ENCODE measurements around the gene RFESD.

RFESD gene

DNA sequence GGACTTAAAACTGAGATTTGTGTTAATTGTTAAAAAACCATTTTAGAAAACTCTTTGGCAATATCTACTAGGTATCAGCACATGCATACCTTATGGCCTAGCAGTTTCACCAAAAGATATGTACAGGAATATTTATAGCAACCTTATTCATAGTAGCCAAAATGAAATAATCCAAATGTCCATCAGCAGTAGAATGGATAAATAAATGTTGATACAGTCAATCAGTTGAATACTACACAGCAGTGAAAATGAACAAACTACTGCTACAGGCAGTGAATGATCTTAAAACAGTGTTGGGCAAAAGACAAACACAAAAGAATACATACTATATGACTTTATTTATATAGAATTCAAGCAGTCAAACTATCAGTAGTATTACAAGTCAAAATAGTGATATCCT, 16.4 kb downstream of the RFESD start:
- H4K8ac ChIP-seq (ENCODE audit: low read length), result no peak overlapping the region
- H3K36me3 ChIP-seq (ENCODE audit: control insufficient read depth in 1 of 2, insufficient read depth in 2 of 2, low read depth in 1 of 2, low read length in 2 of 2), result no peaks in the 10 kb centered on the region
- no peak overlapping the region for H3K18ac ChIP-seq (ENCODE audit: low read depth in 1 of 2, low read length in 2 of 2)
- no peak overlapping the region for H3K27ac ChIP-seq (ENCODE audit: low read length, poor library complexity, severe bottlenecking)
- no peak for DNase-seq
- no peak overlapping the region for H2BK120ac ChIP-seq (ENCODE audit: low read depth, low read length)
- H3K4me2 ChIP-seq (ENCODE audit: low read length, poor library complexity, severe bottlenecking), result no peak overlapping the region
- no peak overlapping the region for H3K9ac ChIP-seq (ENCODE audit: low read length)
- no peak overlapping the region for H4K91ac ChIP-seq (ENCODE audit: low read length)
- H3K14ac ChIP-seq (ENCODE audit: low read length in 2 of 2), result no peak overlapping the region
- H3K9me3 ChIP-seq (ENCODE audit: control insufficient read depth, low read length), result no peaks in the 10 kb centered on the region
- H3K4me1 ChIP-seq (ENCODE audit: control insufficient read depth, insufficient read depth, low read depth, low read length), result no peaks in the 10 kb centered on the region
- H3K79me1 ChIP-seq (replicated peaks; ENCODE audit: low read length, poor library complexity, severe bottlenecking), result no peaks in the 10 kb centered on the region
- H2BK12ac ChIP-seq (ENCODE audit: low read length in 2 of 2), result no peak overlapping the region
- no peak overlapping the region for H2BK15ac ChIP-seq (ENCODE audit: low read depth, poor library complexity, severe bottlenecking)
- H3K4me3 ChIP-seq (ENCODE audit: insufficient read depth in 1 of 2, low read depth in 1 of 2, low read length in 2 of 2), result no peak overlapping the region
- no peak overlapping the region for H3K4ac ChIP-seq (ENCODE audit: low read depth in 1 of 2, low read length in 2 of 2)
- no peak overlapping the region for H2AK5ac ChIP-seq (ENCODE audit: low read length, severe bottlenecking)
- no peak overlapping the region for H2BK5ac ChIP-seq (ENCODE audit: low read depth, low read length, poor library complexity, severe bottlenecking)
- H3K23ac ChIP-seq (ENCODE audit: low read length in 2 of 2), result no peak overlapping the region
- H2AFZ ChIP-seq (ENCODE audit: low read depth, low read length), result no peak overlapping the region
- H3K27me3 ChIP-seq (ENCODE audit: control insufficient read depth in 1 of 2, insufficient read depth in 1 of 2, low read length in 2 of 2), result no peaks in the 10 kb centered on the region

DNA sequence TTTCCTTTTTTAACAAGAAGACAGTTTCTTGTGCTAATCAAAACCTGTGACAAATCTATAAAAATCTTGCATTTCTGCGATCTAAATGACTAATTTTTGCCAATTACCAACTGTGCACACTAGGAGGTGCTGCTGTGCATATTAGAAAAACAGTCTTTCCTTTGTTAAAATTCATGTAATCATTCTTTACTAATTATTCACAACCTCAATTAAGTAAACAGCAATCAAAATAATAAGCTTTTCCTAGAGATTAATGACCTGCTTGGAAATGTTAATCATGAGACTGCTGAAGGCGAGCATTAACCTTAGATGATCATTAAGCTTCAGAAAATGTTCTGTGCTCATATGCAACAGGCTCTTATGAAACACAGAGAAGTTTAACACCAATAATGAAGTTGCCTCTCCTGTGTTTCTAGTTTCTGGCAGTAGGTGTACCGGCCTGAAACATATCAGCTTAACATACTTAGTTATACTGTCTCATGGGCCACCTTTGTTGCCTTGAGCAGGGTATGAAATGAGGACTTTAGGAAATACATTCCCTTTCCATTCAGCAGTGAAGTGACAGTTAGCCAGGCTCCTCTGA, 17.7 kb downstream of the RFESD start:
- H2BK120ac ChIP-seq (ENCODE audit: low read depth, low read length), result no peak overlapping the region
- H2BK5ac ChIP-seq (ENCODE audit: low read depth, low read length, poor library complexity, severe bottlenecking), result no peak overlapping the region
- no peak overlapping the region for H4K91ac ChIP-seq (ENCODE audit: low read length)
- no peak overlapping the region for H3K23ac ChIP-seq (ENCODE audit: low read length in 2 of 2)
- no peak overlapping the region for H3K14ac ChIP-seq (ENCODE audit: low read length in 2 of 2)
- H3K27me3 ChIP-seq (ENCODE audit: control insufficient read depth in 1 of 2, insufficient read depth in 1 of 2, low read length in 2 of 2), result no peaks in the 10 kb centered on the region
- H3K18ac ChIP-seq (ENCODE audit: low read depth in 1 of 2, low read length in 2 of 2), result no peak overlapping the region
- no peaks in the 10 kb centered on the region for H3K36me3 ChIP-seq (ENCODE audit: control insufficient read depth in 1 of 2, insufficient read depth in 2 of 2, low read depth in 1 of 2, low read length in 2 of 2)
- no peak overlapping the region for H2BK12ac ChIP-seq (ENCODE audit: low read length in 2 of 2)
- no peak overlapping the region for H3K4me2 ChIP-seq (ENCODE audit: low read length, poor library complexity, severe bottlenecking)
- H2BK15ac ChIP-seq (ENCODE audit: low read depth, poor library complexity, severe bottlenecking), result no peak overlapping the region
- no peaks in the 10 kb centered on the region for H3K79me1 ChIP-seq (replicated peaks; ENCODE audit: low read length, poor library complexity, severe bottlenecking)
- H3K27ac ChIP-seq (ENCODE audit: low read length, poor library complexity, severe bottlenecking), result no peak overlapping the region
- peak overlapping the region; percentile 47 for H3K9ac ChIP-seq (ENCODE audit: low read length)
- no peak overlapping the region for H3K4ac ChIP-seq (ENCODE audit: low read depth in 1 of 2, low read length in 2 of 2)
- H2AFZ ChIP-seq (ENCODE audit: low read depth, low read length), result no peak overlapping the region
- no peaks in the 10 kb centered on the region for H3K4me1 ChIP-seq (ENCODE audit: control insufficient read depth, insufficient read depth, low read depth, low read length)
- no peak overlapping the region for H2AK5ac ChIP-seq (ENCODE audit: low read length, severe bottlenecking)
- peak; percentile 56 for DNase-seq
- H3K4me3 ChIP-seq (ENCODE audit: insufficient read depth in 1 of 2, low read depth in 1 of 2, low read length in 2 of 2), result no peak overlapping the region
- 4% methylated on average over 3 of the region's 3 CpGs for WGBS
- H4K8ac ChIP-seq (ENCODE audit: low read length), result peak overlapping the region; percentile 35
- H3K9me3 ChIP-seq (ENCODE audit: control insufficient read depth, low read length), result no peaks in the 10 kb centered on the region

DNA sequence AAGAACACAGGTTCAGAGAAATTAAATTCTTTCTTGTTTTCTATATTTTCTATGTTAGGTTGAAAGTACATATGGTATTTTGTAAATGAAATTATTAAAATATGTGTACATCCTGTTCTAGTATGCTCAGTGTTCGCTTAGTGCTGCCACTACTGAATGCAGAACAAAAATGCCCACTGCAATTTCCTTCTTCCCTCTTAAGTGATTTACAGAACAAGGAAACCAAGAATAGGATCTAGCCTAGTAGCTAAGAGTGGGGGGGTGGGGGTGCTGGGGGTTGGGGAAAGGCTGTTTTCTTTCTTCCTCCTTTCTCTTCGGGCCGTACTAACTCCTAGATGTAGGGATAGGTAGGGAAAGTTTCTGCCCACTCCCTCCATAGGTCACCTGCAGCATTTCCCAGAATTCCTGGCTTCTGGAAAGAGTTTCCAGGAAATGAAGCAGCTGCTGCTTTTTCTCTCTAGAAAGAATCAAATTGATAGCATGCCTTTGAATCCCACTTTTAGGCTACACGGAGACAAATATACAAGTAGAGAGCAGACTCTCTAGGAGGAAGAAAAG, 20.6 kb downstream of the RFESD start:
- no peak overlapping the region for H3K18ac ChIP-seq (ENCODE audit: low read depth in 1 of 2, low read length in 2 of 2)
- no peak overlapping the region for H4K91ac ChIP-seq (ENCODE audit: low read length)
- H3K9me3 ChIP-seq (ENCODE audit: control insufficient read depth, low read length), result no peaks in the 10 kb centered on the region
- no peak overlapping the region for H3K14ac ChIP-seq (ENCODE audit: low read length in 2 of 2)
- H2BK12ac ChIP-seq (ENCODE audit: low read length in 2 of 2), result no peak overlapping the region
- no peak overlapping the region for H2BK15ac ChIP-seq (ENCODE audit: low read depth, poor library complexity, severe bottlenecking)
- H2AFZ ChIP-seq (ENCODE audit: low read depth, low read length), result no peak overlapping the region
- H3K27me3 ChIP-seq (ENCODE audit: control insufficient read depth in 1 of 2, insufficient read depth in 1 of 2, low read length in 2 of 2), result no peaks in the 10 kb centered on the region
- H2BK120ac ChIP-seq (ENCODE audit: low read depth, low read length), result peak overlapping the region; percentile 34
- H3K27ac ChIP-seq (ENCODE audit: low read length, poor library complexity, severe bottlenecking), result no peak overlapping the region
- no peak for DNase-seq
- no peaks in the 10 kb centered on the region for H3K36me3 ChIP-seq (ENCODE audit: control insufficient read depth in 1 of 2, insufficient read depth in 2 of 2, low read depth in 1 of 2, low read length in 2 of 2)
- no peak overlapping the region for H2BK5ac ChIP-seq (ENCODE audit: low read depth, low read length, poor library complexity, severe bottlenecking)
- no peaks in the 10 kb centered on the region for H3K79me1 ChIP-seq (replicated peaks; ENCODE audit: low read length, poor library complexity, severe bottlenecking)
- WGBS, result 90% methylated on average over 2 of the region's 4 CpGs
- no peak overlapping the region for H3K4ac ChIP-seq (ENCODE audit: low read depth in 1 of 2, low read length in 2 of 2)
- H3K23ac ChIP-seq (ENCODE audit: low read length in 2 of 2), result no peak overlapping the region
- H2AK5ac ChIP-seq (ENCODE audit: low read length, severe bottlenecking), result no peak overlapping the region
- H3K4me1 ChIP-seq (ENCODE audit: control insufficient read depth, insufficient read depth, low read depth, low read length), result no peaks in the 10 kb centered on the region
- H3K4me3 ChIP-seq (ENCODE audit: insufficient read depth in 1 of 2, low read depth in 1 of 2, low read length in 2 of 2), result no peak overlapping the region
- H3K9ac ChIP-seq (ENCODE audit: low read length), result no peak overlapping the region
- no peak overlapping the region for H3K4me2 ChIP-seq (ENCODE audit: low read length, poor library complexity, severe bottlenecking)
- no peak overlapping the region for H4K8ac ChIP-seq (ENCODE audit: low read length)

DNA sequence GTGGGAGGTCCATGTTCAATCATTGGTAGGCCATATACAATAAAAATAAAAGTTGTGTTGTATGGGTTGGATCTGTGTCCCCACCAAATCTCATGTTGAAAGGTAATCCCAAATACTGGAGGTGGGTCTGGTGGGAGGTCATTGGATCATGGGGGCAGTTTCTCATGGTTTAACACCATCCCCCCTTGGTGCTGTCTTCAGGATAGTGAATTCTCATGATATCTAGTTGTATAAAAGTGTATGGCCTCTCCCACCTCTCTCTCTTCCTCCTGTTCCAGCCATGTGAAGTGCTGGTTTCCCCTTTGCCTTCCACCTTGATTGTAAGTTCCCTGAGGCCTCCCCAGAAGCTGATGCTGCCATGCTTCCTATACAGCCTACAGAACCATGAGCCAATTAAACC, 21.1 kb downstream of the RFESD start:
- Histone ChIP-seq H3K9ac (ENCODE audit: low read length) (no peak overlapping the region), H3K27ac (ENCODE audit: low read length, poor library complexity, severe bottlenecking) (no peak overlapping the region), H2AFZ (ENCODE audit: low read depth, low read length) (no peak overlapping the region), H2BK120ac (ENCODE audit: low read depth, low read length) (peak overlapping the region; percentile 54), H2BK12ac (ENCODE audit: low read length in 2 of 2) (peak overlapping the region in 1 of 2 experiments; percentile 97), H4K91ac (ENCODE audit: low read length) (no peak overlapping the region), H3K4me2 (ENCODE audit: low read length, poor library complexity, severe bottlenecking) (no peak overlapping the region), H3K18ac (ENCODE audit: low read depth in 1 of 2, low read length in 2 of 2) (peak overlapping the region in 1 of 2 experiments; percentile 46), H3K23ac (ENCODE audit: low read length in 2 of 2) (no peak overlapping the region), H2BK5ac (ENCODE audit: low read depth, low read length, poor library complexity, severe bottlenecking) (no peak overlapping the region), H3K9me3 (ENCODE audit: control insufficient read depth, low read length) (no peaks in the 10 kb centered on the region), H3K14ac (ENCODE audit: low read length in 2 of 2) (no peak overlapping the region), H3K4ac (ENCODE audit: low read depth in 1 of 2, low read length in 2 of 2) (no peak overlapping the region), H3K79me1 (replicated peaks; ENCODE audit: low read length, poor library complexity, severe bottlenecking) (no peaks in the 10 kb centered on the region), H2AK5ac (ENCODE audit: low read length, severe bottlenecking) (no peak overlapping the region), H3K4me1 (ENCODE audit: control insufficient read depth, insufficient read depth, low read depth, low read length) (no peaks in the 10 kb centered on the region), H3K4me3 (ENCODE audit: insufficient read depth in 1 of 2, low read depth in 1 of 2, low read length in 2 of 2) (no peak overlapping the region), H3K27me3 (ENCODE audit: control insufficient read depth in 1 of 2, insufficient read depth in 1 of 2, low read length in 2 of 2) (no peaks in the 10 kb centered on the region), H2BK15ac (ENCODE audit: low read depth, poor library complexity, severe bottlenecking) (no peak overlapping the region), H3K36me3 (ENCODE audit: control insufficient read depth in 1 of 2, insufficient read depth in 2 of 2, low read depth in 1 of 2, low read length in 2 of 2) (no peaks in the 10 kb centered on the region), H4K8ac (ENCODE audit: low read length) (no peak overlapping the region)
- no peak for DNase-seq

All from mesenchymal stem cell (in vitro differentiated cells and primary cell).